Astrocyte (in vitro differentiated cells and primary cell): ENCODE data around the gene XCL1. TPM values are rescaled to one million over a fixed set of nuclear protein-coding genes. Genes with fewer than 3 reads are reported as not detected.
"Not testable (repeated sequence)": the region's sequence is repeated elsewhere in the genome, so short reads cannot be mapped to it uniquely, and the experiment has no call there.

Experiments
- DNase-seq: peaks from one replicate; pipeline ENCODE4 v3.0.0-alpha.2; 2010; ENCODE audit warnings: low read depth
- FAIRE-seq: peaks from 2 replicates; lab custom pipeline; 2011; peaks lifted over from hg19 to GRCh38; lab: Jason Lieb, UNC
- H2AFZ ChIP-seq: 2 replicates; pipeline ENCODE4 v1.6.0; 2012; ENCODE audit warnings: low read depth, low read length, inconsistent platforms
- H3K27ac ChIP-seq: 2 replicates; pipeline ENCODE4 v1.5.1; 2011; ENCODE audit warnings: low read depth, low read length, inconsistent platforms
- H3K27me3 ChIP-seq: 2 replicates; pipeline ENCODE4 v1.6.0; 2011; ENCODE audit warnings: low read length, inconsistent platforms; ENCODE audit not compliant: insufficient read depth
- H3K36me3 ChIP-seq: 2 replicates; pipeline ENCODE4 v1.5.1; 2011; ENCODE audit warnings: low read length, inconsistent platforms; ENCODE audit not compliant: insufficient read depth
- H3K4me1 ChIP-seq: 2 replicates; pipeline ENCODE4 v1.5.1; 2011; ENCODE audit warnings: low read length, inconsistent platforms; ENCODE audit not compliant: insufficient read depth
- H3K4me2 ChIP-seq: 2 replicates; pipeline ENCODE4 v1.6.0; 2012; ENCODE audit warnings: low read length, inconsistent platforms
- H3K4me3 ChIP-seq: 2 replicates; pipeline ENCODE4 v1.5.1; 2011; ENCODE audit warnings: low read depth, mild to moderate bottlenecking, low read length, inconsistent platforms; ENCODE audit not compliant: insufficient read depth
- H3K79me2 ChIP-seq: 2 replicates; pipeline ENCODE4 v1.6.0; 2012; ENCODE audit warnings: mild to moderate bottlenecking, low read length, inconsistent platforms; ENCODE audit not compliant: insufficient read depth
- H3K9ac ChIP-seq: 2 replicates; pipeline ENCODE4 v1.6.0; 2012; ENCODE audit warnings: mild to moderate bottlenecking, low read length, inconsistent platforms
- H3K9me3 ChIP-seq: 2 replicates; pipeline ENCODE4 v1.5.1; 2012; ENCODE audit warnings: low read depth, mild to moderate bottlenecking, low read length, inconsistent platforms; ENCODE audit not compliant: insufficient read depth
- H4K20me1 ChIP-seq: 2 replicates; pipeline ENCODE4 v1.6.0; 2012; ENCODE audit warnings: low read length, inconsistent platforms; ENCODE audit not compliant: insufficient read depth
- H3K27ac Mint-ChIP-seq: one replicate; pipeline ENCODE4 v1.8.0; 2021; ENCODE audit warnings: mild to moderate bottlenecking, mixed read lengths; ENCODE audit not compliant: unreplicated experiment
- H3K27me3 Mint-ChIP-seq: one replicate; pipeline ENCODE4 v1.8.0; 2021; ENCODE audit warnings: low read depth, mixed read lengths; ENCODE audit not compliant: unreplicated experiment
- H3K36me3 Mint-ChIP-seq: one replicate; pipeline ENCODE4 v1.8.0; 2021; ENCODE audit warnings: low read depth, mixed read lengths; ENCODE audit not compliant: unreplicated experiment
- H3K4me1 Mint-ChIP-seq: one replicate; pipeline ENCODE4 v1.8.0; 2021; ENCODE audit warnings: low read depth, mixed read lengths; ENCODE audit not compliant: unreplicated experiment
- H3K4me3 Mint-ChIP-seq: one replicate; pipeline ENCODE4 v1.8.0; 2021; ENCODE audit warnings: mild to moderate bottlenecking, moderate library complexity, mixed read lengths; ENCODE audit not compliant: unreplicated experiment
- H3K9me3 Mint-ChIP-seq: one replicate; pipeline ENCODE4 v1.8.0; 2021; ENCODE audit warnings: mild to moderate bottlenecking, mixed read lengths; ENCODE audit not compliant: unreplicated experiment
- CTCF ChIP-seq: IDR thresholded peaks from 2 replicates; pipeline ENCODE4 v1.5.1; 2011; ENCODE audit warnings: low read depth, mild to moderate bottlenecking, inconsistent platforms, low read length, moderate library complexity; ENCODE audit not compliant: insufficient read depth
- EZH2 ChIP-seq: IDR thresholded peaks from 2 replicates; pipeline ENCODE4 v1.6.1; 2012; ENCODE audit warnings: mild to moderate bottlenecking, low read length, inconsistent platforms; ENCODE audit not compliant: insufficient read depth
- total RNA-seq: library from RNA; stranded (reverse); gene quantifications from 2 replicates; pipeline ENCODE4 v1.2.1, GENCODE V29; 2021

Gene XCL1
- total RNA-seq, 1 donor from 2014 or later = not detected

DNA sequence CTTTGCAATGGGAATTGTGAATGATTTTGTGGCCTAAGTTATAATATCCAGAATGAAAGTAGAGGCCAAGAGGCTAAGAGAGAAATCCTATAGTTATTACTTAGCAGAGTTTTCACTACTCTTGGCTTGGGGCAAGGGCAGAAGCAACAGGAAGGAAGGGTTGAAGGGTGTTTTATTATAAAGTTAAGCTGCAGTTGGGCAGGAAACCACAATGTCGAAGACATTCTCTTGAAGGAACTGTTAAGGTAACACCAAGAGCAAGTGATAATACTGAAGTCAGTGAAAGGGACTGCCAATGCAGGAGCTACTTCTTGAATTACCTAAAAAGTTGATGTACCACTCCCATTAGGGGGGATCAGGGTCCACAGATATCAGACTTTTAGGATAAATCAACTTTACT is 40.9 kb upstream of the XCL1 start:
- Histone ChIP-seq H3K9ac (no peak overlapping the region), H3K4me2 (no peak overlapping the region), H3K79me2 (no peaks in the 10 kb centered on the region), H3K9me3 (no peaks in the 10 kb centered on the region), H3K27ac (no peak overlapping the region), H2AFZ (no peak overlapping the region), H3K4me1 (no peaks in the 10 kb centered on the region), H3K36me3 (no peaks in the 10 kb centered on the region), H3K4me3 (no peak overlapping the region), H4K20me1 (no peaks in the 10 kb centered on the region), H3K27me3 (no peaks in the 10 kb centered on the region)
- TF ChIP-seq CTCF (no peak), EZH2 (no peak)
- Mint-ChIP-seq H3K9me3 (peaks cover 2% of the 10 kb centered on the region), H3K36me3 (peaks cover 1% of the 10 kb centered on the region), H3K27me3 (peaks cover 17% of the 10 kb centered on the region), H3K27ac (no peak overlapping the region), H3K4me3 (no peak overlapping the region), H3K4me1 (no peaks in the 10 kb centered on the region)
- FAIRE-seq (no peak), DNase-seq (no peak)

GRCh38 chr1:168540798-168541197 is 35.6 kb upstream of the XCL1 start:
- not testable (repeated sequence) for H3K9me3 ChIP-seq, H3K36me3 ChIP-seq, H3K27ac Mint-ChIP-seq, H3K4me1 ChIP-seq, H3K4me3 ChIP-seq, H2AFZ ChIP-seq, H3K4me3 Mint-ChIP-seq, H3K27ac ChIP-seq, H3K27me3 ChIP-seq, H3K4me1 Mint-ChIP-seq, DNase-seq, H3K4me2 ChIP-seq, H3K9me3 Mint-ChIP-seq, FAIRE-seq, H3K79me2 ChIP-seq, H3K36me3 Mint-ChIP-seq, H4K20me1 ChIP-seq, H3K9ac ChIP-seq
- H3K27me3 Mint-ChIP-seq = peaks cover 21% of the 10 kb centered on the region

DNA sequence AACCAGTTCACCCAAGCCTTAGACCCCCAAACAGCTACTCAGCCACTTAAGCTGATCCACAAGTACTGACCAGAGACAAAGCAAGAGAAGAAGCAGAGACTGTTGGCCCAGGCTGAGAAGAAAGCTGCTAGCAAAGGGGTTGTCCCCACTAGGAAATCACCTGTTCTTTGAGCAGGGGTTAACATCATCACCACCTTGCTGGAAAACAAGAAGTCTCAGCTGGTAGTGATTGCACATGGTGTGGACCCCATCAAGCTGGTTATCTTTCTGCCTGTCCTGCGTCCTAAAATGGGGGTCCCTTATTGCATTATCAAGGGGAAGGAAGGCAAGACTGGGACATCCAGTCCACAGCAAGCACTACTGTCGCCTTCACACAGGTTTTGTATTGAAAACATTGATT is 33.4 kb upstream of the XCL1 start:
- not testable (repeated sequence) for H3K27me3 ChIP-seq, H3K9me3 Mint-ChIP-seq, H3K9ac ChIP-seq, H3K4me3 ChIP-seq, FAIRE-seq, H3K79me2 ChIP-seq, H3K36me3 Mint-ChIP-seq, H3K27ac Mint-ChIP-seq, H3K27ac ChIP-seq, H3K36me3 ChIP-seq, H3K4me1 Mint-ChIP-seq, H3K9me3 ChIP-seq, H2AFZ ChIP-seq, H3K4me1 ChIP-seq, DNase-seq, H4K20me1 ChIP-seq, H3K4me2 ChIP-seq, H3K4me3 Mint-ChIP-seq
- peaks cover 16% of the 10 kb centered on the region for H3K27me3 Mint-ChIP-seq

- peaks cover 18% of the 10 kb centered on the region for H3K27me3 Mint-ChIP-seq
- H3K27ac Mint-ChIP-seq, H2AFZ ChIP-seq, H3K4me3 ChIP-seq, H3K27me3 ChIP-seq, H3K36me3 ChIP-seq, H3K27ac ChIP-seq, H3K4me1 Mint-ChIP-seq, H3K79me2 ChIP-seq, H3K9me3 Mint-ChIP-seq, FAIRE-seq, H3K9ac ChIP-seq, DNase-seq, H3K9me3 ChIP-seq, H3K4me2 ChIP-seq, H3K4me1 ChIP-seq, H3K36me3 Mint-ChIP-seq, H4K20me1 ChIP-seq, H3K4me3 Mint-ChIP-seq: not testable (repeated sequence)
Observed at GRCh38 chr1:168543840-168544498, 32.4 kb upstream of the XCL1 start, which contains the start of gene XCL2. TSS of gene XCL2 (minus strand) at chr1:168543997. CDS start at chr1:168543964, 33 bp downstream.
